NCI-H1694 (cell line): ENCODE measurements around the gene MTFP1.
"Not testable (repeated sequence)": the region's sequence is repeated elsewhere in the genome, so short reads cannot be mapped to it uniquely, and the experiment has no call there.

Source experiments
- DNase-seq: peaks from one replicate; lab custom pipeline; 2025; lab: John Stamatoyannopoulos, UW

The MTFP1 gene

GRCh38 chr22:30455075-30455840, 29.7 kb downstream of the MTFP1 start:
- DNase-seq: no peak

- no peak for DNase-seq
These were observed 32.4 kb downstream of the MTFP1 start for GRCh38 chr22:30457981-30458380.

GRCh38 chr22:30459181-30460052, 33.8 kb downstream of the MTFP1 start:
- DNase-seq: no peak

DNA sequence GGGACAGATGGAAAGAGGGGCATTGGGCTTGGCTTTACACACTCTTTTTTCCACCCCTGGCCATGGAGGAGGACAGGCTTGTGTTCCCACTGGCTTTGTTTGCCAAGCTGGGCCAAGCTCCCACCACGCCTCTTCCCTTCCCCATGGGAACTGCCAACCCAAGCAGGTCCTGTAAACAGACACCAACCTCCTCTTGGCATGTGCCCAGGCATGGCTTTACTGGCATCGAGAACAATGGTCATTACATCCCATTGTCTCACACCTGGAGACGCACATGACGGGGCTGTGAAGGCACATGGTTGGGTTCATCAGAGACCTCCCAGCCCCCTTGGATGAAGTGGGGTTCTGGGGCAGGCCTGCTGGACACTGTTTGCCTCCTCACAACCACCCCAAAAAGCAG, 34.6 kb downstream of the MTFP1 start:
- DNase-seq: no peak

DNA sequence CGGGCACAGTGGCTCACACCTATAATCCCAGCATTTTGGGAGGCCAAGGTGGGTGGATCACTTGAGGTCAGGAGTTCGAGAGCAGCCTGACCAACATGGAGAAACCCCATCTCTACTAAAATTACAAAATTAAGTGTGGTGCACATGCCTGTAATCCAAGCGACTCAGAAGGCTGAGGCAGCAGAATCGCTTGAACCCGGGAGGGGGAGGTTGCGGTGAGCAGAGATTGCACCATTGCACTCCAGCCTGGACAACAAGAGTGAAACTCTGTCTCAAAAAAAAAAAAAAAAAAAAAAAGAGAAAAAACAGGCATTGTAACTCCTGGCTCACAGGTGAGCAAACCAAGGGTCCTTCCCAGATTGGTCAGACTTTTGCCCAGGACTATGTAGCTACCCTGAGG, 35.0 kb downstream of the MTFP1 start:
- not testable (repeated sequence) for DNase-seq

DNA sequence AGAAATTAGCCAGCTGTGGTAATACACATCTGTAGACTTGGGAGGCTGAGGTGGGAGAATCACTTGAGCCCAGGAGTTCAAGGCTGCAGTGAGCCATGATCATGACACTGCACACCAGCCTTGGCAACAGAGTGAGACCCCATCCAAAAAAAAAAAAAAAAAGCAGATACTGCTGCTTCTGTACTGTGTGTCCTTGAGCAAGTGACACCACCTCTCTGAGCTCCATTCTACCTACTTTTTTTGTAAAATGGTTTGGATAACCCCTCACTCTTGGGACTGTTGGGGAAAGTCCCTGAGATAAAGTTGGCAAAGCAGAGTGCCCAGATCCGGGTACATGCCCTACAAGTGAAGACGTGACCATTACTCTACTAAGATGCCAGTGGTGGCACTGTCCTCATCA, 43.6 kb downstream of the MTFP1 start:
- no peak for DNase-seq

DNA sequence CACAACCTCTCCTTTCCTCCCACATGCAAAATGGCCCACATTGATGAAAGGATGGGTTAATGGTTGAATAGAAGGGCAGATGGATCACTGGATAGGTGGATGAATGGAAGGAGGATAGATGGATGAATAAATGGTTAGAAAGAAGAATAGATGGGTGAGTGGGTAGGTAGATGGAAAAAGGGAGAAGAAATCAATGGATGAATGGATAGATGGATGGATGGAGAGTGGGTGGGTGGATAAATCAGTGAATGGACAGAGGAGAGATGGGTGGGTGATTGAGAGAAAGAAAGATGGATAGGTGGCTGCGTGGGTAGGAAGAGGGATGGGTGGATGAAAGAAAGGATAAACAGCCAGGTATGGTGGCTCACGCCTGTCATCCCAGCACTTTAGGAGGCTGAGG, 45.1 kb downstream of the MTFP1 start:
- DNase-seq: no peak

DNA sequence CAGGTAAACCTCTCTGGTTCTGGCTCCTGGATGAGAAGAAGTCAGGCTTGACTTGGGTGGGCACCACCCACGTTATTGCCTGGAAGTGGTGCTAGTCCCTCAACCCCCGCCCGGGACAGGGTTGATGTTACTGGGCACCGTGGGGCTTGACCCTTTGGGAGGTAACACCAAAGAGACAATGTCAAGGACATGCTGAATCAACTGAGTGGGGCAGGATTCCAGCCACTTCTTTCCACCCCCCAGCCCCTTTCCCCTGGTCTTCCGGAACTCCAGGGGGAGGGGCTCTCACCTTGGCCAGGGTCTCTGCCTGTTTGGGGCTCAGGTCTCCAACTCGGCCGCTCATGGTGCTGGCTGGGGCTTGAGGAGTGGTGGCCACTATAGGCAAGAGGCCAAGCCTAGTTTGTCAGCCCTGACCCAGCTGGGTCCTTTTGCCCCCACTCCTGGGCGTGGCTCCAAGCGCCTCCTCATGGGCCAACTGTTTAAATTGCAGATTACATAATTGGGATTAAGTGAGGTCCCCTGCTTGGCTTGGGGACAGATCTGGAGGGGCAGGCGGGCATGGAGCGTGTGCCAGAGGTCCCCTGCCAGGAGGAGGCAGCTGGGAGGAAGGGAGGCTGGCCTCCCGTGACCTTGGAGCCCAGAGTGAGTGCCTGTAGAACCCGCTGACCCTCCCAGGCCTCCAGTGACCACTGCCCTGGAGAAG, 46.2 kb downstream of the MTFP1 start, which contains the start of gene SEC14L3:
SEC14L3 (minus strand) TSS at position 402 of the 703 bp plus-strand sequence; CDS start at position 343, 59 bp downstream.
- DNase-seq: no peak

DNA sequence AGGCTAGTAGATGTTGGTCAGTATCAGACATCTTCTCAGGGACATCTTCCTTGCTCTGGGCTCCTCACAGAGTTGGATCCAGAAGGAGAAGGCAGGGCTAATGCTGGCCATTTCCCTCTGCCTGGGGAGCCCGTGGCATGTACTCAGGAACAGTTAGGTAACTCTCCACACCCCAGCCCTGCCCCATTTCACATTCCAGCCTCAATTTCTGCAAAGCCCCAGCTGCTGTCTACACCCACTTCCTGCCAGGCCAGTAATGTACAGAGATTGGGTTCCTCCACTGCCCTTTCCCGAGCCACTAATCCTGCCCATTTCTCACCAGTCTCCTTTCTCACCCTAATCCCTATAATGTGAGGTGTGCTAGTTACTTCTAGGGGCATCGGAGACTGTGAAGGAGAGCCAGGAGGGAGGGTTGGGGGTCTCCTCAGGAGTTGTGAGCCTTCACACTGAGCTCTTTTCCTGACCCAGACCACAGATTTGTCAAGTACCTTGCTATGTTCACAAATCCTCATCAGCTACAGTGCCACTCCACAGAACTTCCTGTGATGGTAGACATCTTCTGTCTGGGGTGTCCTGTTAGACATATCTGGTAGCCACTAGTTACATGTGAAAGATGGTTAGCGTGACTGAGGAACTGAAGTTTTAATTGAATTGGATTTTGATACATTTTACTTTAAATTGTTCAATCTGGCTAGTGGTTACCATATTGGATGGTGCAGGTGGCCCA, 47.6 kb downstream of the MTFP1 start:
- DNase-seq: no peak

DNA sequence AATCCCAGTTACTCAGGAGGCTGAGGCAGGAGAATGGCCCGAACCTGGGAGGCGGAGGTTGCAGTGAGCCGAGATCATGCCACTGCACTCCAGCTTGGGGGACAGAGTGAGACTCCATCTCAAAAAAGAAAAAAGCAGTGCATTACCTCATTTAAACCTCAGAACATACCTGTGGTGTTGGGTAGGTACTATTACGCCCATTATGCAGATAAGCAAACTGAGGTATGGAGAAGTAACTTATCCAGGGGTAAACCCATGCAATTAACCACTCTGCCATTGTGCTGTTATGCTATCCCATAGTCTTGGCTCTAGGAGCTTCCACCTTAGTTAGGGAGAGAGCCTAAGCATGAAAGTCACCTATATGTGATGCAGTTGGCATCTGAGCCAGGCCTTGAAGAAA, 48.6 kb downstream of the MTFP1 start:
- no peak for DNase-seq

DNA sequence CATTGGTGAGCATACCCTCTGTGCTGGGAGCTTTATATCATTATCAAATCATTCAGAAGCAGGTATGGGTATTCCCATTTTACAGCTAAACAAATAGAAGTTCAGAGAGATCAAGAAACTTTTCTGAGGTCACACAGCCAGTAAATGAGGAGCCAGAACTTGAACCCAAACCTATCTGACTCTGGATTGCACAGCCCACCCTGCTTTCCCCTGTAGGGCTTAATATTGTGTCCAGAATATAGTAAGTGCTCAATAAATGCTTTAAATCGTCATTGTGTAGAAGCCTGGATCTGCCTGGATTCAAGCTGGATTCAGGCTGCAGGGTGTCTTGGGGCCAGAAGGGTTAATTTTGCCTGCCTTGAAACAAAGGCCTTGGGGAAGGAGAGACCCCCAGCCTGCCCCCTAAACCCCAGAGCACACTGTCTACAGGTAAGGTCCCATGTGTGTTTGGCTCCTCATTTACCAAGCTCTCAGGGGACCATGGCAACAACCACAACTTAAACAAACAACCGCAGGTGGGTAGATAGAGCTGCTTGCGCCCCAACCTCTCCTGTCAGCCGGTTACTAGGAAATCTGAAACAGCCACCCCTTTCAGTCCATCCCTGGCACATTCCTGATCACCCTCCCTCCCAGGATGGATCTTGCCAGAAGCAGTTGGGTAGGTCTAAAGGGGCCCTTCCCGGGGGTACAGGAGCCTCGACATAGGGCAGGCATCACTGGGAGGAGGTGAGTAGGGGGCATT, 49.3 kb downstream of the MTFP1 start:
- no peak for DNase-seq
